ENCODE results near the gene NENF. TPM values are rescaled to one million over a fixed set of nuclear protein-coding genes. Genes with fewer than 3 reads are reported as not detected.

The NENF gene
- polyA plus RNA-seq, 1 donor (not counting 4 experiments of a cell fraction or from before 2014, with no cell fraction given) = 65.6 TPM

- Histone ChIP-seq H2AFZ (ENCODE audit: control insufficient read depth, low read length) (no peak overlapping the region), H3K4me2 (ENCODE audit: control insufficient read depth, extremely low read depth, insufficient read depth, low read depth, low read length) (no peak overlapping the region), H3K27ac (ENCODE audit: control insufficient read depth, insufficient read depth, low read length) (no peak overlapping the region), H3K9me3 (ENCODE audit: control insufficient read depth, low read depth, low read length) (no peaks in the 10 kb centered on the region), H3K27me3 (ENCODE audit: control insufficient read depth, extremely low read depth, insufficient read depth, low read length) (no peaks in the 10 kb centered on the region), H3K9ac (ENCODE audit: control insufficient read depth, extremely low read depth, insufficient read depth, low read length) (no peak overlapping the region), H3K4me3 (ENCODE audit: control insufficient read depth in 2 of 3, extremely low read depth in 1 of 3, insufficient read depth in 2 of 3, low read depth in 1 of 3, low read length in 3 of 3) (no peak overlapping the region), H3K9me1 (ENCODE audit: control insufficient read depth, extremely low read depth, insufficient read depth, low read length) (no peaks in the 10 kb centered on the region), H3K4me1 (ENCODE audit: control insufficient read depth, extremely low read depth, insufficient read depth, low read length) (no peaks in the 10 kb centered on the region), H3K36me3 (ENCODE audit: control insufficient read depth in 2 of 2, extremely low read depth in 1 of 2, insufficient read depth in 2 of 2, low read length in 2 of 2) (peaks cover 5% of the 10 kb centered on the region in 2 experiments), H4K20me1 (ENCODE audit: control insufficient read depth, extremely low read depth, insufficient read depth, low read length) (no peaks in the 10 kb centered on the region), H3K79me2 (ENCODE audit: control insufficient read depth, insufficient read depth, low read length) (no peaks in the 10 kb centered on the region)
- dilution Hi-C loops (cut with MboI; ENCODE audit: extremely low pct_ligation_motif_present, low sequenced_read_pairs) = no loop called here
- TF ChIP-seq EZH2 (IDR thresholded peaks at IDR 0.05; ENCODE audit: low read length) = no peak
- TF ChIP-seq CTCF (optimal IDR thresholded peaks at IDR 0.05 in 1 of 3, IDR thresholded peaks at IDR 0.05 in 1 of 3, conservative IDR thresholded peaks at IDR 0.05 in 1 of 3; ENCODE audit: extremely low read depth in 1 of 3, insufficient read depth in 2 of 3, low read length in 3 of 3) = no peak
- no peak for FAIRE-seq
- DNase-seq (ENCODE audit: low read depth, low spot score) = no peak
Observed at GRCh38 chr1:212447478-212447877, 14.8 kb downstream of the NENF start.

GRCh38 chr1:212450331-212450881, 17.7 kb downstream of the NENF start:
- Histone ChIP-seq H3K79me2 (ENCODE audit: control insufficient read depth, insufficient read depth, low read length) (no peaks in the 10 kb centered on the region), H3K27me3 (ENCODE audit: control insufficient read depth, extremely low read depth, insufficient read depth, low read length) (no peaks in the 10 kb centered on the region), H3K4me2 (ENCODE audit: control insufficient read depth, extremely low read depth, insufficient read depth, low read depth, low read length) (no peak overlapping the region), H3K9me3 (ENCODE audit: control insufficient read depth, low read depth, low read length) (no peaks in the 10 kb centered on the region), H4K20me1 (ENCODE audit: control insufficient read depth, extremely low read depth, insufficient read depth, low read length) (no peaks in the 10 kb centered on the region), H3K9me1 (ENCODE audit: control insufficient read depth, extremely low read depth, insufficient read depth, low read length) (no peaks in the 10 kb centered on the region), H3K27ac (ENCODE audit: control insufficient read depth, insufficient read depth, low read length) (no peak overlapping the region), H3K4me1 (ENCODE audit: control insufficient read depth, extremely low read depth, insufficient read depth, low read length) (no peaks in the 10 kb centered on the region), H2AFZ (ENCODE audit: control insufficient read depth, low read length) (no peak overlapping the region), H3K9ac (ENCODE audit: control insufficient read depth, extremely low read depth, insufficient read depth, low read length) (no peak overlapping the region), H3K4me3 (ENCODE audit: control insufficient read depth in 2 of 3, extremely low read depth in 1 of 3, insufficient read depth in 2 of 3, low read depth in 1 of 3, low read length in 3 of 3) (no peak overlapping the region), H3K36me3 (ENCODE audit: control insufficient read depth in 2 of 2, extremely low read depth in 1 of 2, insufficient read depth in 2 of 2, low read length in 2 of 2) (peaks cover 2 to 4% of the 10 kb centered on the region in 2 experiments)
- no peak for TF ChIP-seq CTCF (optimal IDR thresholded peaks at IDR 0.05 in 1 of 3, IDR thresholded peaks at IDR 0.05 in 1 of 3, conservative IDR thresholded peaks at IDR 0.05 in 1 of 3; ENCODE audit: extremely low read depth in 1 of 3, insufficient read depth in 2 of 3, low read length in 3 of 3)
- TF ChIP-seq EZH2 (IDR thresholded peaks at IDR 0.05; ENCODE audit: low read length) = no peak
- dilution Hi-C loops (cut with MboI; ENCODE audit: extremely low pct_ligation_motif_present, low sequenced_read_pairs) = no loop called here
- DNase-seq (ENCODE audit: low read depth, low spot score) (no peak), FAIRE-seq (no peak)

Data from keratinocyte (primary cell).